GM19455 (cell line): ENCODE data around the gene TTC14.
"Not testable (repeated sequence)": the region's sequence is repeated elsewhere in the genome, so short reads cannot be mapped to it uniquely, and the experiment has no call there.

Source experiments
- ATAC-seq: cut with Tn5 transposase; IDR thresholded peaks from one replicate; pipeline ENCODE4 v1.9.1; 2021; ENCODE audit not compliant: unreplicated experiment

TTC14 gene, protein sequence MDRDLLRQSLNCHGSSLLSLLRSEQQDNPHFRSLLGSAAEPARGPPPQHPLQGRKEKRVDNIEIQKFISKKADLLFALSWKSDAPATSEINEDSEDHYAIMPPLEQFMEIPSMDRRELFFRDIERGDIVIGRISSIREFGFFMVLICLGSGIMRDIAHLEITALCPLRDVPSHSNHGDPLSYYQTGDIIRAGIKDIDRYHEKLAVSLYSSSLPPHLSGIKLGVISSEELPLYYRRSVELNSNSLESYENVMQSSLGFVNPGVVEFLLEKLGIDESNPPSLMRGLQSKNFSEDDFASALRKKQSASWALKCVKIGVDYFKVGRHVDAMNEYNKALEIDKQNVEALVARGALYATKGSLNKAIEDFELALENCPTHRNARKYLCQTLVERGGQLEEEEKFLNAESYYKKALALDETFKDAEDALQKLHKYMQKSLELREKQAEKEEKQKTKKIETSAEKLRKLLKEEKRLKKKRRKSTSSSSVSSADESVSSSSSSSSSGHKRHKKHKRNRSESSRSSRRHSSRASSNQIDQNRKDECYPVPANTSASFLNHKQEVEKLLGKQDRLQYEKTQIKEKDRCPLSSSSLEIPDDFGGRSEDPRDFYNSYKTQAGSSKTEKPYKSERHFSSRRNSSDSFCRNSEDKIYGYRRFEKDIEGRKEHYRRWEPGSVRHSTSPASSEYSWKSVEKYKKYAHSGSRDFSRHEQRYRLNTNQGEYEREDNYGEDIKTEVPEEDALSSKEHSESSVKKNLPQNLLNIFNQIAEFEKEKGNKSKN

DNA sequence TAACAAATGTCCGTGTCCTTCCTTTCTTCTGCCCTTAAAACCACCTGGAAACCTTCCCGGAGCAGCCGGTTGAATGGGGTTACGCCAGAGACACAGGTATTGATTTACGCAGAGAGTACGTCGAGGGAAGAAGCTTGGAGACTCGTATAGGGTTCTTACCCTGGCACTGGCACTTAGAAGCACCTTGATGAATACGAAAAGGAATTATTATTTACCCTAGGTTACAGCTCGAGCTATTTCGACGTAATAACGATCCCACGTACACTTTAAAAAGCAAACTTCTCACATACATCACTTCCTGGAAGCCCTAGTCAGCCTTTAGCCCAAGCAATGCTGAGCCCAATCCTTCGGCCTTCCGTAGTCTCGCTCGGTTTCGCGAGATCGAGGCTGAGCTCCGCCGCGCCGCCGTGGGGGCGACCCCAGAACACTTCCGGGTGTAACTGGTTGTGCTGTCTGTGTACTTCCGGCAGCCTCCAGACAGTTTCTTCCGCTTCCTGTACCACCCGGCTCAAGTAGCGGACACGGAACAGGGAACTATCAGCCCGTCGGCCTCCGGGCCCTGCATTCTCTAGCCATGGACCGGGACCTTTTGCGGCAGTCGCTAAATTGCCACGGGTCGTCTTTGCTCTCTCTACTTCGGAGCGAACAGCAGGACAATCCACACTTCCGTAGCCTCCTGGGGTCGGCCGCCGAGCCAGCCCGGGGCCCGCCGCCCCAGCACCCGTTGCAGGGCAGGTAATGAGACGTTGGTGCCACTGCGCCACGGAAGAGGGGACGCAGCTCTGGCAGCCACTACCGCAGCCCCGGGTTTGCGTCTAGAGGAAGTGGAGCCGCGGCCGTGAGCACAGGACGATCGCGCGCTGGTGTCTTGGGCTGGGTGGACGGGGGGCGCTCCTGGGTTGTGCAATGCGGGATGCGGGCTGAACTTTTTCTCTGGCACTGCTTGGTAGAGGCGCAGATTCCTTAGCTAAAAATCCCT, at the start of gene TTC14:
TTC14 (plus strand) TSS at position 476 of the 979 bp plus-strand sequence; CDS start at position 575, 99 bp downstream.
- peak; percentile 98 for ATAC-seq

DNA sequence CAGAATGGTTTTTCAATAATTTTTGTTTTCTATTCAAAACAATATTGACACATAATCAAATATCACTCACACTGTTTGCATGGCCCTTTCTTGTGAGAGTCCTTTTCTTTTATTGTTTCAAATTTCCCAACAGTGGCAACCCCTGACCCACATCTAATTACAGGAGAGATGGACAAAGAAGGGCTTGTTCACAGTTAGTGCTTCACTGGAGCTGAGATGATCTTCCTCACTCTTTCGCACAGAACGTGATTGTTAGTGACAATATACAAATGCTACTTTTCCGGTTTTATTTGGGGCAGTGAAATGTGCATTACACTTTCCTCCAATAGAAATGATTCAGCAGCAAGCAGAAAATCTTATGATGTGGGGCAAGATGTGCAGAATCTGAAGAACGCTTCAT, 38.6 kb upstream of the TTC14 start:
- no peak for ATAC-seq

DNA sequence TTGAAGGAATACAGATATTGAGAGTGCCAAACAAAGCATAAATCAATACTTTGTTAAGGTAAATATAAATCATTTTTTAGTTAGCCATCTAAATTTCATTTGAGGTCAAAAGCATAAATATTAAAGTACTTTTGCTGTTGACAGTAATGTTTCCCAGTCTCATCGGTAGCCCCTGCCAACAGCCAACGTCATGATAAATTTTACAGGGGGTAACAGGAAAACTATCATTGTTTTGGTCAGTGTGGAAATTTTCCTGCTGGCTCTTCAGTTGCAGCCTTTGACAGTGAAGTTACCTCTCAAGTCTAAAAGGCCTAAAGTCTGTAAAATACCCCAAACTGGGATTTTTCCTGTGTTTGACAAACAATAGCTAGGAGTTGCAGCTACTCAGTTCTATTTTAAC, 37.3 kb upstream of the TTC14 start:
- no peak for ATAC-seq

DNA sequence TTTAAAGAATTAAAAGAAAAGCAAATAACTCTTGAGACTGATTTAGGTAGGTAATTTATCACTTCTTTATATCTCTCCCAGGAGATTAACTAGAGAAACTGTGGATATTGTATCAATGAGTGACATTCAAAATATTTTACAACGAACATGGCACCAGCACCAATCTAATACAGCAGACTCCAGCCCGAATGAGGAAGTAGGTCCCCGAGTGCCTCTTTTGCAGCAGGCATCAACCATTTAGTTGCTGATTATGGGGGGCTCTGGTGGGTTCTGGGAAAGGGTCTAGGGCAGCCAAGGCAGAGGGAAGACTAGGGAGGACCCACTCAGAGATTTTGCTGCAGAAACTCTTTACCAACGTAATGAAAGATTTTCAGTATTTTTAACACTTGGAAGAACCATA, 31.7 kb upstream of the TTC14 start:
- no peak for ATAC-seq

DNA sequence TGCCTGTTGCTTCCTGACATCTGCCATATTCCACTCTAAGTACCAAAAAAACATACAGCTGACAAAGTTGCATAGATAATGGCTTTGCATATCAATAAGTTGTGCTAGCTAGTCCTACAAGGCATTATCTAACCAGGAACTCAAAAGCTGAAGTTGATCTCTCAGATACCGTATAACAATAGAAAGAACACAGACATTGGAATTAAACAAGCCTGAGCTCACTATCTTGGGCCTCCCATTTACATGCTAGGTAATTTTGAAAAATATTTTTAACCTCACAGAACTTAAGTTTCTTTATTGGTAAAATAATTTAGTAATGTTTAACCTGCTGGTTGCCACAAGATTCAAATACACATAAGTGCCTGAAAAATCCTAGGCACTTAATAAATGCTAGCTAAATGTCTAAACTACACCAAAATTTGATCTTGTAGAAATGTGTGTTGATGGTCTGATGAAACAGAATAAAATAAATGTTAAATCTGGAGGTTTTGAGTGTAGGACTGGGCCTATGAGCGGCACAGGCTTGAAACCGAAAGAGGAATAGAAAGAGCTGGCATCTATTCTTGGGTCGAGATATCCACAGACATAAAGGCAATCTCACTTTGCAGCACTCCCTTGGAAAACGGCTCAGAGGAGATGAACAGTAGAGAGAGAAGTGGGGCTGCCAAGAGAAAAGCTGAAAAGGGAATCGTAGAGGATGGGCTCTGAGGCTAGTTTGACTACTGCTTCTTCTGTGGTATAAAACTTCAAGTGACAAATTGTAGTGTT, 29.9 kb upstream of the TTC14 start:
- peak; percentile 83 for ATAC-seq

DNA sequence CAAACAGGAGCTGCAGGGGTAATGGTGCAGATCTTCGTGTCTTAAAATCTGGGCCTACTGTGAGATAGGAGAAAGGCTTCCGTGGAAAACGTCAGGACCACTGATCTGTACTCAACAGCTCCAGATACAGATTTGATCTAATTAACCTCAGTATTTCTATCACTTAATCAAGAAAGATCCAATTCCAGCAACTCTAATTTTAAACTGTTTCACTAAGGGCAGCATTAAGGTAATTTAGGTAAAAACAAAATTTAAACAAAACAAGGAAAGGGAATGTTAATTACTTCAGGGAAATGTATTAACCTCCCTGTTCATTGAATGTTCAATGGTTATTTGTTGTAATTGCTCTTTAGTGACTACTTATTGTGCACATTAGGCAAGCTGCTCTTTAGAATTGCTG, 26.4 kb upstream of the TTC14 start:
- no peak for ATAC-seq

DNA sequence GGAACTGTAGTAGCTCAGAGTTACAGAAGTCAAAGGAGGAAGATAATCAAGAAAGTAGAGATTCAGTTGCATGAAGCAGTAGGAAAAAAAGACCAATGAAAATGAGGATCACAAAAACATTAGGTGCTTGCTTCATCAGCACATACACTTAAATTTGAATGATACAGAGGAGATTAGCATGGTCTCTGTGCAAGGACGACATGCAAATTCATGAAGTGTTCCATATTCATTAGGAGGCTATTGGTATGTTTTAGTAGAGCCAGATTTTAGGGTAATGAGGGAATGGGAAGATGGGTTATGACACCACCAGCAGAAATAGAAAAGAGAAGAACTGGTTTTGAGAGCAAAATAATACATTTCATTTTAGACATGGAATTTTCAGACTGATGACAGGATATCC, 21.0 kb upstream of the TTC14 start:
- no peak for ATAC-seq

DNA sequence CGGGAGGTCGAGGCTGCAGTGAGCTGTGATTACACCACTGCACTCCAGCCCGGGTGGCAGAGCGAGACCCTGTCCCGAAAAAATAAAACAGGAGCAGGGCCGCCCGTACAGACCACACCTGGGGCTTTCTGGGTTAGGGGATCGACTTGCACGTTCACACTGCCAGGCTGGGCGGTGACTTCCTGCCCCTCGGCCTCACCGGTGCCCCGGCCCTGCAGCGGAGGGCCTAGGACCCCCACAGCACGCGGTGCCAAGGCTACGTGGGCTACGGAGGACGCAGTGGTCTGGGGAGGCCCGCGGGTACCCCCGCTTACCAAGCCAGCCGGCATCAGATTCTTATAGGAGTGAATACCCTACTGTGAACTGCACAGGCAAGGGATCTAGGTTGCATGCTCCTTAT, 11.6 kb upstream of the TTC14 start:
- no peak for ATAC-seq

DNA sequence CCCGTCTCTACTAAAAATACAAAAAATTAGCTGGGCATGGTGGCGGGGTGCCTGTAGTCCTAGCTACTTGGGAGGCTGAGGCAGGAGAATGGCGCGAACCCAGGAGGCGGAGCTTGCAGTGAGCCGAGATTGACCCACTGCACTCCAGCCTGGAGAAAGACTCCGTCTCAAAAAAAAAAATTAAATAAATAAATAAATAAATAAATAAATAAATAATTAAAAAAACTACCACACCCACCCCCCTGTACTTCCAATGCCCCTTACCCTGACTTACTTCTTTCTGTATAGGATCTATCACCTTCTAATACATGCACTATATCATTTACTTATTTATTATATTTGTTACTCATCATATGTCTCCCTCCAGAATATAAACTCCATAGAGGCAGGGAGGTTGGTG, 8.3 kb upstream of the TTC14 start:
- not testable (repeated sequence) for ATAC-seq

DNA sequence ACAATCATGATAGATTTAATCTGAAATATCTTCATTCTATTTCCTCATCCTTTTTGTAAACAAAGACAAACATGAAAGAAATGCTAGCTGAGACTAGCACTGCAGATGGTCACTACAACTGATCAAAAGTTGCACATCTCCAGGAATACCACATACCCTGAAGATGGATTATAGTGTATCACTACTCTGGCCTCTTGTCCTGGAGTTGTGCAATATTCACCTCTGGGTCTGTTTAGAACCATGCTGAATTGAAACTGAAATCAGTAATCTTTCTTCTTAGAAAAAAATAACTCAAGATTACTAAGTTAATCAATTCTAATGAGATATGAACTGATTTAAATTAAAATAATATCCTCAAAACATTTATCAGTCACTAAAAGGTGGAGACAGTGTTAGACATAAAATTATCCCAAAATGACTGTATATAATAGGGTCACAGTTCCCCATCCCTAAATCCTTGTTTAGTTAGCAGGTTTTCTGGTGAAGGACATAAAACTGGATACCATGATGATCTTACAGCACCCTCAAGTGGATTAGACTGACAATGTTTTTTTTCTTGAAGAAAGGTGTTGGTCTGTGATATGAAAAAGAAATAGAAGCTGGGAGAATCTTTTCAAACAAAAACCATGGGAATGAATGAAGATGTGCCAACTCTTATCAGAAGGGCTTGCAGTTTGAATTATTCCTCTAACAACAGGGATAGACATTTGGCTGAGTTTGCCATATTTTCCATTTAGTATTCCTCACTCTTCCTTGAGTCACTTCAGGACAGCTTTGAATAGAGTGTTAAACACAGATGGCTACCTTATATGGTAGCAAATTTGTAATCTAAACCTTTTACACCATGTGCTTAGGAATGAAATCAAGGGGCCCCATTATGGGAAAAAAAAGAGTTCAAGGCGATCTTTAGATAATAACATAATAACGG, 7.1 kb upstream of the TTC14 start:
- ATAC-seq = no peak

DNA sequence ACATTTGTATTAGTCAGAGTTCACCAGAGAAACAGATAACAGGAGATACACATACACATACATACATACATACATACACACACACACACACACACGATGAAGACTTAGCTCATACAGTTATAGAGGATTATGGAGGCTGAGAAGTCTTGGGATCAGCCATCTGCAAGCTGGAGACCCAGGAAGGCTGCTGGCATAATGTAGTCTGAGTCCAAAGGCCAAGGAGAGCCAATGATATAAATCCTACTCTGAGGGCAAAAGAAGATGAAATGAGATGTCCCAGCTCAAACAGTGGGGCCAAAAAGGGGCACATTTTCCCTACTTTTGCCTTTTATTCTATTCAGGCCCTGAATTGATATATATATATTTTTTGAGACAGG, 6.4 kb upstream of the TTC14 start:
- ATAC-seq = no peak

DNA sequence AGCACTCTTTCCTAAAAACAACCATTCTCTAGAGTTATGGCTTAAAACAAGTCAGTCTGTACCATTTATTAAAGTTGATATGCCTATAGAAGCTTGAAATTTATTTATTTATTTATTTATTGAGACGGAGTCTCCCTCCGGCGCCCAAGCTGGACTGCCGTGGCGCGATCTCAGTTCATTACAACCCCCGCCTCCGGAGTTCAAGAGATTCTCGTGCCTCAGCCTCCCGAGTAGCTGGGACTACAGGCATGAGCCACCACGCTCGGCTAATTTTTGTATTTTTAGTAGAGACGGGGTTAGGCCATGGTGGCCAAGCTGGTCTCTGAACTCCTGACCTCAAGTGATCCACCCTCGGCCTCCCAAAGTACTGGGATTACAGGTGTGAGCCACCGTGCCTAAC, 1.5 kb upstream of the TTC14 start:
- no peak for ATAC-seq

DNA sequence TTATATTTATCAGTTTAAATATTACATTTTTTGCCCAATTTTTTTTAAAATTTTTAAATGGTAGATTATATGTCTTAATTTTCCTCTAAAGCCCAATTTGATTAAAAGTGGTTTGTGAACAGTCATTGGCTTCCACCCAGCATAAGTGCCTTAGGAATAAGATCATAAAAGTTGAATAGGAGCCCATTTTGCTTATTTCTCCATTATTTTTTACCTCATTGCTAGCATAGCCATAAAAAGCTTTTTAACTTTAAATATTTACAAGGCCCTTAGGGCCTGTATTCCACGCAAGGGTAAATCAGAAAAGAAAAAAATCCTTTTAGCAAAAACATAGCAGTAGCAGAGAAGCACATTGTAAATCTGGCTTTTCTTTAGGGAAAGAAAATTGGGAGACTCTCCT, 9.0 kb downstream of the TTC14 start:
- no peak for ATAC-seq

DNA sequence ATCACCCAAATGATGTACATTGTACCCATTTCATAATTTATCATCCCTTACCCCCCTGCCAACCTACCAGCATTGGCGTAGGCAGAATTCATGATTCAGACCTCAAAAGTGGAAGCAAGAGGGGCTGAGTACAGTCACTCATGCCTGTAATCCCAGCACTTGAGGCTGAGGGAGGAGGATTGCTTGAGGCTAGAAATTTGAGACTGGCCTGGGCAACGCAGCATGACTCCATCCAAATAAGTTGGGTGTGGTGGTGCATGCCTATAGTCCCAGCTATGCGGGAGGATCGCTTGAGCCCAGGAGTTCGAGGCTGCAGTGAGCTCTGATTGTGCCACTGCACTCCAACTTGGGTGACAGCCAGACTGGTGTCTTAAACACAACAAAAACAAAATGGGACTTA, 10.4 kb downstream of the TTC14 start:
- ATAC-seq = no peak

DNA sequence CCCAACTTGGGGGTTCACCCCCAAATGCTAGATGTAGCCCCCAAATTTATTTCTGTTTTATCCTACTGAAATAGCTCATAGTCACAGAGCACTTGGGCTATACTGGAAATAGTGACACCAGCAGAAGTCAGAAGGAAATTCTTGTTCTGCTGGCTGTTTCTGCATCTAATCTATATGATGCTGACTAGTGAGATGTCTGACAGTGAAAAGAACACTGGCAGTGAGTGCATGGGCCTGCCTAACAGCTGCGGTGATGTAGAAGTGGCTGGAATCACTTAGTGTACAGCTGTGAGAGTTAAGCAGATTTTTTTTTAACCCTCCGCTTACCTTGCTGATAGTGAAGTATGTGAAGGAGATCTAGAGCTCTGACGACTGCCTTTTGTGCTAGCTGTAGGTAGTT, 14.0 kb downstream of the TTC14 start:
- ATAC-seq = no peak

DNA sequence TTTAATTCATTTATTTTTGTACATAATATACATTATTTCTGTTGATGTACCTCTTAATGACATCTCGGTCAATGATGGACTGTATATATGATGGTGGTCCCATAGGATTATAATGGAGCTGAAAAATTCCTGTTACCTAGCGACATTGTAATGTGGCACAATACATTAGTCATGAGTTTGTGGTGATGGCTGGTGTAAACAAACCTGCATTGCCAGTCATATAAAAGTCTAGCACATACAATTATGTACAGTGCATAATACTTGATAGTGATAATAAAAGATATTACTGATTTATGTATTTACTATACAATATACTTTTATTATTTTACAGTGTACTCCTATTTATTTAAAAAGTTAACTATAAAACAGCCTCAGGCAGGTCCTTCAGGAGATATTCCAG, 15.1 kb downstream of the TTC14 start:
- ATAC-seq = no peak

DNA sequence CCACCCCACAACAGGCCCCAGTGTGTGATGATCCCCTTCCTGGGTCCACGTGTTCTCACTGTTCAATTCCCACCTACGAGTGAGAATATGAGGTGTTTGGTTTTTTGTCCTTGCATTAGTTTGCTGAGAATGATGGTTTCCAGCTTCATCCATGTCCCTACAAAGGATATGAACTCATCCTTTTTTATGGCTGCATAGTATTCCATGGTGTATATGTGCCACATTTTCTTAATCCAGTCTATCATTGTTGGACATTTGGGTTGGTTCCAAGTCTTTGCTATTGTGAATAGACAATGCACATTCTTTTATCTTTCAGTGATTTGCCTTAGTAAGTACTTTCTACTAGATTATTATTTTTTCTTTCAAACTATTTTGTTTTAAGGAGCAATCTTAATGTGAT, 16.6 kb downstream of the TTC14 start:
- ATAC-seq = not testable (repeated sequence)

DNA sequence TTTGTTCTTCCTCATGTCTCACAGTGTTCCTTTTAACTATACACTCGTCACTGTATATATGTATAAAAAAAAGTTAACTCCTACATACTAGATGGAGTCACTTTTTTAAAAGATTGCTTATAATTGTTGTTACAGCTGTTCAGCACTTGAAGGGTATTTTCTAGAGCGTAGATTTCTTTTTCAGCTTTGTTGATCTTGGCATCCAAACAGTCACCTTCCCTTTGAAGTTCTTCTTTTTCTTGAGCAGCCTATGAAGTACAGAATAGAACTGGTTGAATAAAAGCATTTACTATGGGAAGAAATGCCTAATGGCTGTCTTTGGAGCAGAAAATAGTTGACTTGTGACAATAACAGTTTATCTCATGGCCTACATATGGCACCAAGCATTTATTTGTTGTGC, 17.8 kb downstream of the TTC14 start:
- no peak for ATAC-seq

DNA sequence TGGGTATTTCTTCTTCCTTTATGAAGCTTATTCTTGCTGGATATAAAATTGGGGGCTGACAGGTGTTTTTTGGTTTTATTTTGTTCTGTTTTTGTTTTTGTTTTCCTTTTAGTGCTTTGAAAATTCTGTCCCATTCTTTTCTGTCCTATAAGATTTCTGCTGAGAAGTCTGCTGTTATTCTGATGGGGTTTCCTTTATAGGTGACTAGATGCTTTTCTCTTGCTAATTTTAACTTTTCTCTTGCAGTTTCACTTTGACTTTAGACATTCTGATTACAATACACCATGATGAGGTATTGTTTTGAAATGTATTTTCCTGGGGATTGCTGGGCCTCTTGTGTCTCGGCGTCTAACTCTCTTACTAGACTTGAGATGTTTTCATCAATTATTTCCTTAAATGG, 22.8 kb downstream of the TTC14 start:
- ATAC-seq = peak; percentile 48
